Measurements from ENCODE around the gene BCL7A. TPM values are rescaled to one million over a fixed set of nuclear protein-coding genes. Genes with fewer than 3 reads are reported as not detected.

Gene BCL7A
- total RNA-seq, 4 donors from 2014 or later = 0.75 to 6.8 (median 6.3) TPM

- 0% methylated on average over 64 of the region's 124 CpGs; no CpG with 5 or more reads in 1 of the 2 donors for WGBS, 2 donors (ENCODE audit: low coverage in 1 of 2)
- no peaks in the 10 kb centered on the region for H3K9me3 ChIP-seq
- TF ChIP-seq EP300 (IDR thresholded peaks at IDR 0.05; ENCODE audit: low read depth) (no peak), POLR2A (IDR thresholded peaks at IDR 0.05) (no peak), CTCF (IDR thresholded peaks at IDR 0.05) (no peak), POLR2AphosphoS5 (IDR thresholded peaks at IDR 0.05) (no peak)
- intact Hi-C loops (cut with DNase I; ENCODE audit: low total_unique reads) = no loop called here
- DNase-seq = no peak
- peak overlapping the region; percentile 67 to 84 (median 76) for H3K4me3 ChIP-seq
- H3K4me1 ChIP-seq = peaks cover 15 to 25% (median 23%) of the 10 kb centered on the region in 4 donors
- in situ Hi-C loops (cut with MboI; ENCODE audit: low pct_ligation_motif_present in 1 of 4, low pct_unique_long_range_greater_than_20kb in 1 of 4, low sequenced_read_pairs in 3 of 4) = no loop called here
- H3K27me3 ChIP-seq = peaks cover 5% of the 10 kb centered on the region
- H3K27ac ChIP-seq = peak overlapping the region; percentile 72 to 89 (median 82)
- H3K36me3 ChIP-seq = no peaks in the 10 kb centered on the region
Measured at GRCh38 chr12:122022393-122023338, 982 bp downstream of the BCL7A start.

DNA sequence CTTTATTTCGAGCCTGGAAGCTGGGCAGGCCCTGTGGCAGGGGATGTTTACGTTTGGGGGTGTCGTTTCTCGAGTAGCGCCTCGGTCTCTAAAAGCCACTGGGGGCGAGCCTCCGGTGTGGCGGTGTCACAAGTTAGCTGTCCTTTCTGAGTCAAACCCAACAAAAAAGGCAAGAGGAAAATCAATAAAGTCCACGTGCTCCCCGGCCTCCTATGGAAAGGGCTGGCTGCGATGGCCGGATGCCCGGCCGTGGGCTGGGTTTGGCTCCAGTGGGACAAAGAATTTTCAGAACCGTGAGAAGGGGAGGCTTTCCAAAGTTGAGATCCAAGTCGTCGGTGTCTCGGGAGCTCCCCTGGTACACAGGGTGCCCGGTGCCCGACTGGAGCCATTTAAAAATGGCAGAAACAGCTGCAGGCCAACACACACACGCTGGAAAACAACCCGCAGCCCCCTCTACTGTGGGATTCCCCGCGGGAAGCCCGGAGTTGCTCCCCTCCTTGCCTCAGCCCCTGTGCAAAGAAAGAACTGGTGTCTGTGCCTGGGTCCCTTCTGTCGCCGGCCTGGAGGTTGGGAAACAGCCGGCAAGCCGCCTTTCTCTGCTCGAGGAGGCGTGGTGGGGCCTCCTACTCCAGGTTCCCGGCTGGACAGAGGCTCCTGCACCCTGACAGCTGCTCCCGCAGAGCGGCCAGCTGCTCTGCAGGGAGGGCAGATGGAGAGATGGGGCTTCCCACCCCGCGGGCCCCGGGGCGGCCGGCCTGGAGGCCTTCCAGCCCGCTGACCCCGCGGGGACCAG is 1.9 kb downstream of the BCL7A start:
- no peaks in the 10 kb centered on the region for H3K9me3 ChIP-seq
- in situ Hi-C loops (cut with MboI; ENCODE audit: low pct_ligation_motif_present in 1 of 4, low pct_unique_long_range_greater_than_20kb in 1 of 4, low sequenced_read_pairs in 3 of 4) = no loop called here
- peak overlapping the region; percentile 67 to 84 (median 76) for H3K4me3 ChIP-seq
- DNase-seq = peak; percentile 60
- peaks cover 15 to 25% (median 23%) of the 10 kb centered on the region in 4 donors for H3K4me1 ChIP-seq
- WGBS, 2 donors (ENCODE audit: low coverage in 1 of 2) = 7% methylated on average over 43 of the region's 43 CpGs; no CpG with 5 or more reads in 1 of the 2 donors
- H3K36me3 ChIP-seq = no peaks in the 10 kb centered on the region
- peak overlapping the region; percentile 72 to 89 (median 82) for H3K27ac ChIP-seq
- intact Hi-C loops (cut with DNase I; ENCODE audit: low total_unique reads) = no loop called here
- TF ChIP-seq POLR2A (IDR thresholded peaks at IDR 0.05) (peak; percentile 18), CTCF (IDR thresholded peaks at IDR 0.05) (no peak), POLR2AphosphoS5 (IDR thresholded peaks at IDR 0.05) (peak in 1 of 3 donors; percentile 38), EP300 (IDR thresholded peaks at IDR 0.05; ENCODE audit: low read depth) (no peak)
- H3K27me3 ChIP-seq = peaks cover 5% of the 10 kb centered on the region

DNA sequence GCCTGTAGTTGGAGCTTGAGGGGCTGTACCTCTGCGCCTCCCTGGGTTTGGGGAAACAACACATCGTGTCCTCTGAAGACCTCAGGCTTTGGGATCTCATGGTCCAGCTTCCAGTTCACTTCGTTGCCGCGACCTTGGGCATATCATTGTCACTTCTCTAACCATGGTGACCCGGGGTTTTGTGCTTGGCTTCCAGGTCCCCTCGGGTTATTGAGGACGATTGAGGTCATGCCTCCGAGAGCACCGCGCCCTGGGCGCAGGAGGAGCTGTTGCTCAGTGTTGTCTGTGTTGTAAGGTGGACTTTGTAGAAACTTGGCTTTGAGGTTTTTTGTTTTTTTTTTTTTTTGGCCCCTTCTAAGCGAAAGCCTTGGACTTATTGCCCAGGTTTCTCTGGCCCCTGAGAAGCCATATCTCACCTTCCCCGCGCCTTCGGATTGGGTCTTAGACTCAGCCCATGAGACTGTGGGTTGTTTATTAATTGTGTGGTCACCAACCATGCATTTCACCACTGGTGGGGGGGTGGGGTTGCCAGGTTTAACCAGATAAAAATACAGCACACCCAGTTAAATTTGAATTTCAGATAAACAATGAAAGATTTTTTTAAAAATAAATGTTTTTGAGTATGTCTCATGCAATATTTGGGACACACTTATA is 2.6 kb downstream of the BCL7A start:
- H3K36me3 ChIP-seq = no peaks in the 10 kb centered on the region
- DNase-seq = no peak
- peak overlapping the region in 3 of 4 donors; percentile 67 to 84 (median 72) for H3K4me3 ChIP-seq
- WGBS, 2 donors (ENCODE audit: low coverage in 1 of 2) = 62% methylated on average over 16 of the region's 16 CpGs; no CpG with 5 or more reads in 1 of the 2 donors
- peaks cover 5% of the 10 kb centered on the region for H3K27me3 ChIP-seq
- peak overlapping the region; percentile 72 to 89 (median 82) for H3K27ac ChIP-seq
- no peaks in the 10 kb centered on the region for H3K9me3 ChIP-seq
- H3K4me1 ChIP-seq = peaks cover 15 to 25% (median 23%) of the 10 kb centered on the region in 4 donors
- intact Hi-C loops (cut with DNase I; ENCODE audit: low total_unique reads) (no loop called here), in situ Hi-C loops (cut with MboI; ENCODE audit: low pct_ligation_motif_present in 1 of 4, low pct_unique_long_range_greater_than_20kb in 1 of 4, low sequenced_read_pairs in 3 of 4) (no loop called here)
- no peak for TF ChIP-seq POLR2A (IDR thresholded peaks at IDR 0.05)
- TF ChIP-seq EP300 (IDR thresholded peaks at IDR 0.05; ENCODE audit: low read depth) = no peak
- no peak for TF ChIP-seq CTCF (IDR thresholded peaks at IDR 0.05)
- no peak for TF ChIP-seq POLR2AphosphoS5 (IDR thresholded peaks at IDR 0.05)

All from transverse colon (tissue), 4 donors.